Fibroblast of pulmonary artery (primary cell): ENCODE data around the gene BUD31.
"Not testable (repeated sequence)": the region's sequence is repeated elsewhere in the genome, so short reads cannot be mapped to it uniquely, and the experiment has no call there.

Experiments
- DNase-seq: peaks from one replicate; pipeline ENCODE4 v3.0.0-alpha.2; 2010; ENCODE audit warnings: low read depth
- H3K4me3 ChIP-seq: replicated peaks from 2 replicates; pipeline ENCODE4 v1.5.1; 2011; ENCODE audit warnings: low read depth, mild to moderate bottlenecking, control low read depth, low read length, moderate library complexity
- CTCF ChIP-seq: IDR thresholded peaks from 2 replicates; pipeline ENCODE4 v1.5.1; 2011; ENCODE audit warnings: mild to moderate bottlenecking, control low read depth, low read length, inconsistent platforms; ENCODE audit errors: missing control alignments

BUD31 gene

GRCh38 chr7:99374111-99375064, 34.4 kb upstream of the BUD31 start, which contains the start of gene ARPC1B:
Gene ARPC1B, plus strand, starts transcription at chr7:99374730. Its CDS starts 10,985 bp downstream, at chr7:99385715.
- TF ChIP-seq CTCF: no peak
- peak within 1 kb of the TSS; percentile 70 for H3K4me3 ChIP-seq
- peak; percentile 75 for DNase-seq

- no peak for TF ChIP-seq CTCF
- H3K4me3 ChIP-seq: peak overlapping the region; percentile 70
- peak; percentile 76 for DNase-seq
These were observed 33.5 kb upstream of the BUD31 start for GRCh38 chr7:99375070-99375807.

- TF ChIP-seq CTCF: no peak
- H3K4me3 ChIP-seq: peak overlapping the region; percentile 36
- peak; percentile 96 for DNase-seq
These were observed 29.7 kb upstream of the BUD31 start for GRCh38 chr7:99379043-99379577.

GRCh38 chr7:99379693-99380031, 29.1 kb upstream of the BUD31 start:
- DNase-seq: not testable (repeated sequence)
- peak overlapping the region; percentile 36 for H3K4me3 ChIP-seq

GRCh38 chr7:99380032-99380822, 28.5 kb upstream of the BUD31 start:
- peak; percentile 73 for DNase-seq
- peak overlapping the region; percentile 36 for H3K4me3 ChIP-seq
- no peak for TF ChIP-seq CTCF

GRCh38 chr7:99380823-99381663, 27.7 kb upstream of the BUD31 start:
- no peak for TF ChIP-seq CTCF
- peak; percentile 64 for DNase-seq
- H3K4me3 ChIP-seq: no peak overlapping the region
